ENCODE measurements around the gene FRMD5. TPM values are rescaled to one million over a fixed set of nuclear protein-coding genes. Genes with fewer than 3 reads are reported as not detected.

Gene FRMD5
- total RNA-seq, 1 donor from 2014 or later: 43.8 TPM

- DNase-seq: no peak
- Mint-ChIP-seq H3K27ac (ENCODE audit: unreplicated experiment) (no peak overlapping the region), H3K27me3 (ENCODE audit: unreplicated experiment) (no peaks in the 10 kb centered on the region), H3K4me1 (ENCODE audit: low read depth, unreplicated experiment) (peaks cover 28% of the 10 kb centered on the region), H3K4me3 (ENCODE audit: unreplicated experiment) (no peak overlapping the region), H3K9me3 (ENCODE audit: unreplicated experiment) (peaks cover 5% of the 10 kb centered on the region), H3K36me3 (ENCODE audit: unreplicated experiment) (peaks cover 8% of the 10 kb centered on the region)
- TF ChIP-seq CTCF (IDR thresholded peaks at IDR 0.05; ENCODE audit: partially characterized antibody, unreplicated experiment): no peak
Observed at GRCh38 chr15:43916326-43916660, 278.8 kb downstream of the FRMD5 start.

- peaks cover 10% of the 10 kb centered on the region for H3K36me3 Mint-ChIP-seq (ENCODE audit: unreplicated experiment)
- no peak overlapping the region for H3K27ac Mint-ChIP-seq (ENCODE audit: unreplicated experiment)
- no peaks in the 10 kb centered on the region for H3K27me3 Mint-ChIP-seq (ENCODE audit: unreplicated experiment)
- no peak overlapping the region for H3K4me3 Mint-ChIP-seq (ENCODE audit: unreplicated experiment)
- no peak for TF ChIP-seq CTCF (IDR thresholded peaks at IDR 0.05; ENCODE audit: partially characterized antibody, unreplicated experiment)
- peaks cover 5% of the 10 kb centered on the region for H3K9me3 Mint-ChIP-seq (ENCODE audit: unreplicated experiment)
- DNase-seq: peak; percentile 38
- H3K4me1 Mint-ChIP-seq (ENCODE audit: low read depth, unreplicated experiment): peaks cover 22% of the 10 kb centered on the region
Observed at GRCh38 chr15:43915631-43916325, 279.3 kb downstream of the FRMD5 start.

GRCh38 chr15:43913941-43914340 lies 281.1 kb downstream of the FRMD5 start:
- no peaks in the 10 kb centered on the region for H3K27me3 Mint-ChIP-seq (ENCODE audit: unreplicated experiment)
- no peak for TF ChIP-seq CTCF (IDR thresholded peaks at IDR 0.05; ENCODE audit: partially characterized antibody, unreplicated experiment)
- no peak for DNase-seq
- H3K27ac Mint-ChIP-seq (ENCODE audit: unreplicated experiment): no peak overlapping the region
- H3K36me3 Mint-ChIP-seq (ENCODE audit: unreplicated experiment): peaks cover 15% of the 10 kb centered on the region
- no peak overlapping the region for H3K4me3 Mint-ChIP-seq (ENCODE audit: unreplicated experiment)
- peaks cover 14% of the 10 kb centered on the region for H3K4me1 Mint-ChIP-seq (ENCODE audit: low read depth, unreplicated experiment)
- peaks cover 5% of the 10 kb centered on the region for H3K9me3 Mint-ChIP-seq (ENCODE audit: unreplicated experiment)

DNA sequence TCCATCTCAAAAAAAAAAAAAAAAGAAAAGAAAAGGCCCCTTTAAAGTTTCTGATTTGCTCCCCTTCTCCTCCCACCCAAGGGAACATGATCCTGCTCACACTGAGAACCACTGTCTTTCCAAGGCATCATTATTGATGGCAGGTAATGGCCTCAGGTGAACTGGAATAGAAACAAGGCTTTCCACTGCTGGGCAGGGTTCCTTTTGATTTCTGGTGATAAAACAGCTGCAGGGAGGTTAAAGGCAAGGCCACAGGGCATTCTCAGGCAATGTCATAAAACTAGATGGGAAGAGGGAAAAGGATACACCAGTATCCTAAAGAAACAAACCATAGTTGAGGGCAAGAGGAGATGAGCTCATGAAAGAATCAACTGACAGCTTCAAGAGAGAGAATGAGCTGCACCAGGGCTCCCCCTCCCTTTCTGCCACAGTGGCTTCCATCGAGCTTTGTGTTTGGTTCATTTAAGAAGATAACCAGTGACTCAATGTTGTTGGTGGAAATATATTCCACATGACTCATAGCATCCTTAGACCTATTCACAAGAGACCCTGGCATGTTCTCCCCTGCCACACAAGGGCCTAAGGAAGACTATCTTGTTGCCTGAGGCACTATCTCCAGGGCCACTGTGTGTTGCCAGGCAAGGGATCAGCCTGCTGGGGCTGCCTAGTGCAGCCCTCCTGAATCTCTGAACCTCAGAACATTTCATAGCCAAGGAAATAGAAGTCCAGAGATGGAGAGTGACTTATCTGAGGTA lies 281.9 kb downstream of the FRMD5 start:
- no peak overlapping the region for H3K27ac Mint-ChIP-seq (ENCODE audit: unreplicated experiment)
- DNase-seq: no peak
- H3K36me3 Mint-ChIP-seq (ENCODE audit: unreplicated experiment): peaks cover 9% of the 10 kb centered on the region
- no peak overlapping the region for H3K4me3 Mint-ChIP-seq (ENCODE audit: unreplicated experiment)
- no peaks in the 10 kb centered on the region for H3K27me3 Mint-ChIP-seq (ENCODE audit: unreplicated experiment)
- no peak for TF ChIP-seq CTCF (IDR thresholded peaks at IDR 0.05; ENCODE audit: partially characterized antibody, unreplicated experiment)
- peaks cover 3% of the 10 kb centered on the region for H3K9me3 Mint-ChIP-seq (ENCODE audit: unreplicated experiment)
- peaks cover 14% of the 10 kb centered on the region for H3K4me1 Mint-ChIP-seq (ENCODE audit: low read depth, unreplicated experiment)

DNA sequence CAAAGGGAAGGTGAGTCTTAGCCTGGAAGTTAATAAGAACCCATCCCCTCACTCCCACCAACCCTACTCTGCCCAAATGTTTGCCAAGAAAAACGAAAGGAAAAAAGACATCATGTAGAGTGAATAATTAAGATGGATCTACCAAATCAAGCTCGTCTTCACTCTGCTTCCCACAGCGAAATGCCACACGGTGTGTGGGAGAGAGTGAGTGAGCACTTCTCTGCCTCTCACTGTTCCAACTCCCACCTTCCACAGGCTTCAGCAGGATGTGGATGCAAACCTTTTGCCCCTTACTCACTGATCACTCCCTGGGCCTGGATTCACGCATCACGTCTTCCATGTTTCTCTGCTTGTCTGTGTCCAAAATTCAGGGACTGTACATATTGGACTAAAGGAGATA lies 282.9 kb downstream of the FRMD5 start:
- TF ChIP-seq CTCF (IDR thresholded peaks at IDR 0.05; ENCODE audit: partially characterized antibody, unreplicated experiment): no peak
- Mint-ChIP-seq H3K27me3 (ENCODE audit: unreplicated experiment) (no peaks in the 10 kb centered on the region), H3K9me3 (ENCODE audit: unreplicated experiment) (peaks cover 2% of the 10 kb centered on the region), H3K4me1 (ENCODE audit: low read depth, unreplicated experiment) (peaks cover 14% of the 10 kb centered on the region), H3K36me3 (ENCODE audit: unreplicated experiment) (peaks cover 9% of the 10 kb centered on the region), H3K4me3 (ENCODE audit: unreplicated experiment) (no peak overlapping the region), H3K27ac (ENCODE audit: unreplicated experiment) (no peak overlapping the region)
- no peak for DNase-seq

All from glutamatergic neuron (in vitro differentiated cells).